ENCODE data around the gene TIAM1. TPM values are rescaled to one million over a fixed set of nuclear protein-coding genes. Genes with fewer than 3 reads are reported as not detected.

Gene TIAM1
- total RNA-seq, 1 experiment from 2014 or later: 22.5 TPM

DNA sequence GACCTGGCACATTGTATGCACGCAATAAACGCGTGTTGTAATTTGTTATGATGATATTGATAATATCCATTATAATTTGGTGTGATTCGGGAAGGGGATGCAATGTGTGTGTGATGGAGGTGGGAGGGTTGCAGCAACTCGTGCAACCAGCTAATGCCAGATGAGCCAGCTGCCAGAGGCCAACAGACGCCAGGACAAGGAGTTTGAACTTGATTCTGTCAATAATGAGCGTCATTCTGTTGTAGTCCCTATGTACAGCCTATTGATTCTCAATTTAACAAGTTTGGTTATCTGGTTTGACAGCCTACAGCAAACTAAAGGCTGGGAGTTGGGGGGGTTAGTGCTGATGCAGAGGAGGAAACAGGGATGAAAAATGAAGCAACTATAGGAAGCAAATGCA, 35.5 kb downstream of the TIAM1 start:
- no peaks in the 10 kb centered on the region for H3K9me3 ChIP-seq (ENCODE audit: insufficient read depth, low read depth)
- H3K4me1 ChIP-seq (replicated peaks; ENCODE audit: insufficient read depth): no peaks in the 10 kb centered on the region
- intact Hi-C loops (cut with micrococcal nuclease; ENCODE audit: unreplicated experiment): no loop called here
- no peak overlapping the region for H3K4me2 ChIP-seq
- H2AFZ ChIP-seq: no peak overlapping the region
- H3K9me2 ChIP-seq (ENCODE audit: insufficient read depth): no peaks in the 10 kb centered on the region
- peaks cover 9% of the 10 kb centered on the region; the same call in 1 of the 2 replicates for H3F3A ChIP-seq (ENCODE audit: insufficient read depth, low read depth)
- H3K79me2 ChIP-seq (ENCODE audit: low read depth): peaks cover 1% of the 10 kb centered on the region; the same call in 1 of the 2 replicates
- ChIA-PET CTCF (no interaction called here), POLR2A (ENCODE audit: unreplicated experiment) (no interaction called here)
- DNase-seq: no peak
- H3K36me3 ChIP-seq (ENCODE audit: low read depth): no peaks in the 10 kb centered on the region
- H4K20me1 ChIP-seq (ENCODE audit: insufficient read depth): no peaks in the 10 kb centered on the region
- BruUV-seq (replicated peaks): no TSS peak
- H3K27ac ChIP-seq: no peak overlapping the region
- TF ChIP-seq, protein P1, sequence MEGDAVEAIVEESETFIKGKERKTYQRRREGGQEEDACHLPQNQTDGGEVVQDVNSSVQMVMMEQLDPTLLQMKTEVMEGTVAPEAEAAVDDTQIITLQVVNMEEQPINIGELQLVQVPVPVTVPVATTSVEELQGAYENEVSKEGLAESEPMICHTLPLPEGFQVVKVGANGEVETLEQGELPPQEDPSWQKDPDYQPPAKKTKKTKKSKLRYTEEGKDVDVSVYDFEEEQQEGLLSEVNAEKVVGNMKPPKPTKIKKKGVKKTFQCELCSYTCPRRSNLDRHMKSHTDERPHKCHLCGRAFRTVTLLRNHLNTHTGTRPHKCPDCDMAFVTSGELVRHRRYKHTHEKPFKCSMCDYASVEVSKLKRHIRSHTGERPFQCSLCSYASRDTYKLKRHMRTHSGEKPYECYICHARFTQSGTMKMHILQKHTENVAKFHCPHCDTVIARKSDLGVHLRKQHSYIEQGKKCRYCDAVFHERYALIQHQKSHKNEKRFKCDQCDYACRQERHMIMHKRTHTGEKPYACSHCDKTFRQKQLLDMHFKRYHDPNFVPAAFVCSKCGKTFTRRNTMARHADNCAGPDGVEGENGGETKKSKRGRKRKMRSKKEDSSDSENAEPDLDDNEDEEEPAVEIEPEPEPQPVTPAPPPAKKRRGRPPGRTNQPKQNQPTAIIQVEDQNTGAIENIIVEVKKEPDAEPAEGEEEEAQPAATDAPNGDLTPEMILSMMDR (conservative IDR thresholded peaks at IDR 0.05): no peak
- no peak for TF ChIP-seq EZH2 (IDR thresholded peaks at IDR 0.05; ENCODE audit: low read depth)
- no peaks in the 10 kb centered on the region for H3K27me3 ChIP-seq (ENCODE audit: insufficient read depth, low read depth)
- no peak overlapping the region for H3K4me3 ChIP-seq

DNA sequence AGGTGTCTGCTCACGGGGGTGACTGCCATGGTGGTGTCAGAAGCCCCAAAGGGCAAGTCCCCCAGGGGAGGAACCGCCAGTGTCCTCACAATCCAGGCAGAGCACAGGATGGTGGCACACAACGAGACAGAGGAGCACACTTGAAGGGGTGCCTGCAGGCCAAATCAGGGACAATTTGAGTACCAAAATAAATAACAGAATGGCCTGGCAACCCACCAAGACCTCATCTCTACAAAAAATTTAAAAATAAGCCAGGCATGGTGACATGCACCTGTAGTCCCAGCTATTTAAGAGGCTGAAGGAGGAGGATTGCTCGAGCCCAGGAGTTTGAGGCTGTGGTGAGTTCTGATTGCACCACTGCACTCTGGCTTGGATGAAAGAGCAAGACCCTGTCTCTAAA, 38.2 kb downstream of the TIAM1 start:
- Histone ChIP-seq H3K4me3 (no peak overlapping the region), H3K79me2 (ENCODE audit: low read depth) (no peaks in the 10 kb centered on the region; the same call in 1 of the 2 replicates), H4K20me1 (ENCODE audit: insufficient read depth) (no peaks in the 10 kb centered on the region), H3K9me2 (ENCODE audit: insufficient read depth) (no peaks in the 10 kb centered on the region), H3K36me3 (ENCODE audit: low read depth) (no peaks in the 10 kb centered on the region), H3K27ac (no peak overlapping the region), H2AFZ (no peak overlapping the region), H3K9me3 (ENCODE audit: insufficient read depth, low read depth) (no peaks in the 10 kb centered on the region), H3F3A (ENCODE audit: insufficient read depth, low read depth) (peaks cover 5% of the 10 kb centered on the region; the same call in 1 of the 2 replicates), H3K4me2 (no peak overlapping the region), H3K27me3 (ENCODE audit: insufficient read depth, low read depth) (no peaks in the 10 kb centered on the region), H3K4me1 (replicated peaks; ENCODE audit: insufficient read depth) (no peaks in the 10 kb centered on the region)
- BruUV-seq (replicated peaks): no TSS peak
- intact Hi-C loops (cut with micrococcal nuclease; ENCODE audit: unreplicated experiment): no loop called here
- POLR2A ChIA-PET (ENCODE audit: unreplicated experiment): no interaction called here
- no peak for TF ChIP-seq EZH2 (IDR thresholded peaks at IDR 0.05; ENCODE audit: low read depth)
- TF ChIP-seq, protein P1 (conservative IDR thresholded peaks at IDR 0.05): no peak
- DNase-seq: no peak
- CTCF ChIA-PET: no interaction called here

DNA sequence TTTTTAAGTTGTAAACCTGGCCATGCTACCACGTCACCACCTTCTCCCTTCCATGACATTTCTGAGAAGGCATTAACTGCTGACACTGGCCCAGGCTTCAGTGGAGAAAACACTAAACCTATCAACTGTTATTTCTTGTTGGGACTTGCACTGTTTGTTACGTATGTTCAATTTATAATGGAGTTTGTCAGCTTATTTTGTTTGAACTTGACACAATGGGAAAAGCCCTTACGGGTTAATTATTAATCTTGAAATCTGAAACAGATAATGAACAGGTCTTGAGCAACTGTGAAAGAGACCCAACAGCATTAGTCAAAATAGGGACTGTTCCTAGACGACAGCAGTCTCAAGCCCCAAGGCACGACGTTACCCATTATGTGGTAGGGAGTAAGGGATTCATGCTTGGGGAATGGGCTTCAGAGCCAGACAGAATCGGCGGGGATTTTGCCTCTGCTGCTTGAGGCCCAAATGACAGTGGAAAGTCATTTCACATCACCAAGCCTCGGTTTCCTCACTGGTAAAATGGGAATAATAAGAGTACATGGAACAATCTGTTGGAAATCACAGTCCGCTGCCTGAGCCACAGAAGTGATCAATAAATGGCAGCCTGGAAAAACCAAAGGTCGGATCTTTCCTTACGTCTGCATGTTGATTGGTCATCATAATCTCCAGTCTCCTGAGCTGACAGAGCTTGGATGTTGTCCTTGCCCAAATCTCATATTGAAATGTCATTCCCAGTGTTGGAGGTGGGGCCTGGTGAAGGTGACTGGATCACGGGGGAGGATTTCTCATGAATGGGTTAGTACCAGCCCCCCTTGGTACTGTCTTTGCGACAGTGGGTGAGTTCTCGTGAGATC, 44.5 kb downstream of the TIAM1 start:
- ChIA-PET POLR2A (ENCODE audit: unreplicated experiment) (no interaction called here), CTCF (no interaction called here)
- intact Hi-C loops (cut with micrococcal nuclease; ENCODE audit: unreplicated experiment): no loop called here
- TF ChIP-seq EZH2 (IDR thresholded peaks at IDR 0.05; ENCODE audit: low read depth): no peak
- TF ChIP-seq, protein P1 (conservative IDR thresholded peaks at IDR 0.05): no peak
- H3K27me3 ChIP-seq (ENCODE audit: insufficient read depth, low read depth): no peaks in the 10 kb centered on the region
- no peak overlapping the region for H3K4me3 ChIP-seq
- no TSS peak for BruUV-seq (replicated peaks)
- no peaks in the 10 kb centered on the region for H3K9me2 ChIP-seq (ENCODE audit: insufficient read depth)
- H2AFZ ChIP-seq: no peak overlapping the region
- no peaks in the 10 kb centered on the region; the same call in 1 of the 2 replicates for H3K79me2 ChIP-seq (ENCODE audit: low read depth)
- no peak for DNase-seq
- H3K9me3 ChIP-seq (ENCODE audit: insufficient read depth, low read depth): no peaks in the 10 kb centered on the region
- H3K36me3 ChIP-seq (ENCODE audit: low read depth): no peaks in the 10 kb centered on the region
- no peaks in the 10 kb centered on the region for H4K20me1 ChIP-seq (ENCODE audit: insufficient read depth)
- no peak overlapping the region for H3K27ac ChIP-seq
- peaks cover 3% of the 10 kb centered on the region; the same call in 1 of the 2 replicates for H3K4me1 ChIP-seq (replicated peaks; ENCODE audit: insufficient read depth)
- H3F3A ChIP-seq (ENCODE audit: insufficient read depth, low read depth): no peaks in the 10 kb centered on the region
- no peak overlapping the region for H3K4me2 ChIP-seq

Measured in PC-9 (cell line).